Stimulated activated CD8-positive, alpha-beta memory T cell treated with anti-CD3 and anti-CD28 coated beads, Interleukin-7, amount 100 ng/mL, for 24 hours (primary cell): ENCODE results near the gene RAD51B.
"Not testable (repeated sequence)": the region's sequence is repeated elsewhere in the genome, so short reads cannot be mapped to it uniquely, and the experiment has no call there.

Experiments used
- DNase-seq: peaks from one replicate; pipeline ENCODE4 v3.0.0-alpha.2; 2020; ENCODE audit warnings: low read depth

The RAD51B gene

DNA sequence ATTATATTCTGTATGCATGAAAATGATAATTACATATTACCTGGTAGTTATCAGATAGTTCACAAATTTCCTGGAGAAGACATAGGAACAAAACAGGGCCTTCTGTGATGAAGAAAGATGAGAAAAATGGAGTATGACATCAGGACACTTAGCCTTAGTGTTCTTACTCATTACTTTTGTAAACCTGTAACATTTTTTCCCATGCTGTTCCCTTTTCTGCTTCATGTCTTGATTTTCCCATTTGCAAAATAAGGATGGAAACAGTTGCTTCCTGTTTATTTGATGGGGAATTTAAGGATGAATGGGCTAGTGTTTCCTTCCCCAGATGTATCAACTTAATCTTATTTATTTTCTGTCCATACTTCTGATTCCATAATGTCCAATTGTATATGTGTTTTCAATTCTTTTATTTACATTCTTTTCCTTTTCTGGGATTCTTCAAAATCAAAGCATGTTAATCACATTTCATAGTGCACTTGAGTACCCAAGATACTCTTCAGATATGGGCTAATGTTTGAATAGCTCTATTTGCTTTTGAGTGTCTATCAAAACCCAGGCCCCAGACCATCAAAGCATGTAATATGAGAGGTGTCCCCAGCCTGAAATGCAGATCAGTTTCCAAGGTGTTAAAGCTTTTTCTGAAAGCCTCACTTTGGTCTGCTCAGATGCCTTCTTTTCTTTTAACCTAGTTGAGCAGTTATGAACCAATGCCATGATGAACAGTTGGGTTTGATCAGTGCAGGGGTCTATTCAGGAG lies 260.5 kb downstream of the RAD51B start:
- no peak for DNase-seq

DNA sequence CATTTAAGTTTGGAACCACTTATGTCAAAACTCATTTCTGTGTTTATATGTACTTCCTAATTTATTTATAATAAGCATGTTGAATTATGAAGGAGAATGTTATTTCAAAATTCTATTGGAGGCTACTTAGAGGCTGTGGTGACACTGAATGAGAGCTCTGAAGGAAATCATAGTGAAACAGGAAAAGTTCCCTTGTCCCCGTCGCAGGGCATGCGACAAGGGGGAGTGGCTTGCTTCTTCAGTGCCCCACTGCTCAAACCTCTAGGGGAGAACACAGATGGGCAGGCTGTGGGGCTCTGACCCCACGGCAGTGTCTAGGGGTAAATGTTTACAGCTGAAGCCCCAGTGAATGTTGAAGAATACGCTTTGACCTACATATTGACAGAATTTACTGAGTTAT lies 261.9 kb downstream of the RAD51B start:
- no peak for DNase-seq

DNA sequence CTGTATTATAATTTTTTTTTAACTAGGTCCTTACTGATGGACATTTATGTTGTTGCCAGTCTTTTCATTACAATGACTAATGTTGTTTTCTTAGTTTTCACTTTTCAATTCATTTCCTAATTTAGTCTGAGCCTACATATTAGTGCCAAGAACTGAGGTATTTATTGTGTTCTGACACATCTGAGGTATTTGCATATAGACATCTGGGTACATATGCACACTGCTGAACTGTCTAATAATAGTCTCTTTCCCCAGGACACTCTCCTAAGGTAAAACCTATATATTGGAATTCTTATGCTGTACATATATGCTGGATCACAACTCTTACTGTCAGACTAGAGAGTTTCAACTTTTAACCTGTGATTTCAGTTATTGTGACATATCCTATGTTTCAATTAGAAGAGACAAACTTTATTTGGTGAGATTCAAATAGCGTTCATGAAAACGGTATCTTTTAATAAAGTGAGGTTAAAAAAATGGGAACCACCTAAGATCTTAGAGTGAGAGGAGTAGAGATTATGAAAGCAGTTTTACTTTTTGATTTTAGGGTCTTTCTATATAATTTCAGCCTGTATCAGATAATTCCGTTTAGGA lies 263.2 kb downstream of the RAD51B start:
- no peak for DNase-seq

DNA sequence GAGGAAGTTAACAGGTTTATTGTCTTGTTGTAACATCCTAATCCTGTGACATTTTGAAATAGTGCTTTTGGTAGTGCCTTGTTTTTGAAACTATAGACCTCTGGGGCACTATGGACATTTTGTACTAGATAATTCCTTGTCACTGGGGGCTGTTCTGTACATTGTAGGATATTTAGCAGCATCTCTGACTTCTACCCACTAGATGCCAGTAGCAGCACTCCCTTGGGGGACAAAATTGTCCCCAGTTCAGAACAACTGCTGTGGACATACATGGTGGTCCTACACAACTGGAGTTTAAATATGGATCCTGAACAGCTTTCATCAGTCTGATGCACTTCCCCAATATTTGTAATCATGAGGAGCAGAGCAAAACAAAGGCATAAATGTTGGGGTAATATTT lies 264.7 kb downstream of the RAD51B start:
- DNase-seq, result no peak

DNA sequence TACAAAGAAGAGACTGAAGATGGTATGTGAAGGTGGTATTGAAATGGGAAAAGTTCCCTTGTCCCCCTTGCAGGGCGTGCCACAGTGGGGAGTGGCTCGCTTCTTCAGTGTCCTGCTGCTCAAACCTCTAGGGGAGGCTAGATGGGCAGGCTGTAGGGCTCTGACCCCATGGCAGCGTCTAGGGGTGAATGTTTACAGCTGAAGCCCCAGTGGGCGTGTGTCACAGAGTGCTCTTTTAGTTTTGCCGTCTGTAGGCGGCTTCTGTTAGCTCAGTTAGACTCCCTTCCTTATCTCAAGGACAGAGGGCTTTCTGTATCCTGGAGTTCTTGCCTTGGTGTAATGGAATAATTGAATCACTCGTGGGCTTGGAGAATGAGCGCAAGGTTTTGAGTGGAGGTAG lies 266.2 kb downstream of the RAD51B start:
- DNase-seq, result no peak

DNA sequence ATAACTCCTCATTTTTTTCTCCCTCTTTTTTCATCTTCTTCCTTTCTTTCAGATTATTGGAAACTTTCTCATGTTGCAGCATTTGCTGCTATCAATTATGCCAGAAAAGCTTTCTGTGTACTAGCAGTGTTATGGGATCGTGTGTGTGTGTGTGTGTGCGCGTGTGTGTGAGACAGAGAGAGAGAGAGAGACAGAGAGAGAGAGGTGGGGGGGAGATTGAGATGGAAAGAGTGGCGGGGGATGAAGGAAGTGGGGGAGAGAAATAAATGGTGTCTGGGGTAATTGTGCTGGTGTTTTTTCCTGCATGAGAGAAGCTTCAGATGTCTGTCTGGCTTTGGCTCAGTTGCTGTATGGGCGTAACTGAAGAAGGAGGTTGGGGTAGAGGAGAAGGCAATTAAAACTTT lies 268.9 kb downstream of the RAD51B start:
- no peak for DNase-seq

DNA sequence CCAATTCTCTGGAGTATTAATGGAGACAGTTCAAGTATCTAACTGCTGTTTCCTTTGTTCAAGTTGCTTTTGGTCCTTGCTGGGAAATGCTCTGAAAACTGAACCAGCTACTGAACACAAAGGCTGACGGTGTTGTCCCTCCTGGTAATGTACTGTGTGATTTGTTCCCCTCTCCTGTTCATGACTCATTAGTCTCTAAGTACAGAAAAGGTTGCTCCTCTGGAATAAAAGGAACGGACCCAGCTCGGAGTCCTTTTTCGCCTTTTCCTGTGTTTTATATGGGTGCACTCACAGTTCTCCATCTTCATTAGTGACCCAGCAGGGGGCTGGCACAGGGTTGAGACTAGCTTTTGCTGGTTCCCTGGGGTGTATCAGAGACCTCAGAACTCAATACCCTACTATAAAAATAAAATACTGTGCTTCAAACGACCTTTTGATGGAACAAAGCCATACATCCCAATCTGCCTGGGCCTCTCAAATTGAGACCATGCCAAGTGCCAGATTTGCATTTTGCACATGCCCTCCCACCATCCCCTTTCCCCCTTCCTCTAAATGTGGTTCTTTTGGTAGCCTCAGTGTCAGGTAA lies 269.7 kb downstream of the RAD51B start:
- no peak for DNase-seq

DNA sequence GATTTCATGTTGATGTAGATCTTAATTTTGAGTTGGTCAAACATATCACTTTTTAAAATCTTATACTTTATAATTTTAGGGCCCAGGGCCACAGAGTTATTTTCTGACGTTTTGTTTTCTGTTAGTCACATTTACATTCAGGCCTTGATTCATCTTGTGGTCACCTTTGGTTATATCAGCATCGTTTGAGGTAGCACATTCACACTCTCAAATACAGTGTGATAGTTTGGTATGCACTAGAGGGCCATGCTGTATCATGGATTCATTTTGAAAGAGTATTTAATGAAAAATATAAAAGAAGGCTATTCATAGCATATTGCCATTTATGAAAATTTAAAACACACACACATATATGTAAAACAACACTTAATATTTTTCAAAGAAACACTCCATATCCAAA lies 274.6 kb downstream of the RAD51B start:
- DNase-seq, result no peak

DNA sequence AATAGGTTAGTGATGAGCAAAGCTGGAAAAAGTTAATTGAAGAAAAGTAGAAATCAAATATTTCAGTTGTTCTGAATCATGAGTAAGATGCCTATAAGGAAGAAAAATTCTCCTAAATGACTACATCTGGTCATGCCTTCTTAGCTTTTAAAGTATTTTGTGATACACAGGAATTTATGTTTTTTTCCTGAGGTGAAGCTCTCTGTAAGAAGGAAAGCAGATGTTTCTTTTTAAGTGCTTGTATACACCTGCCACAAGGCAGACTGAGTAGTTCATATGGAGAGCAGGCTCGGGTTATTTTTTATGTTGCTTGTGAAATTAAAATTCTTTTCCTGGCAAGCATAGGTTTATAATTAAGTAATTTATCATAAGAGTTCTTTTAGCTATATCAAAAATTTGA lies 275.2 kb downstream of the RAD51B start:
- DNase-seq, result no peak

DNA sequence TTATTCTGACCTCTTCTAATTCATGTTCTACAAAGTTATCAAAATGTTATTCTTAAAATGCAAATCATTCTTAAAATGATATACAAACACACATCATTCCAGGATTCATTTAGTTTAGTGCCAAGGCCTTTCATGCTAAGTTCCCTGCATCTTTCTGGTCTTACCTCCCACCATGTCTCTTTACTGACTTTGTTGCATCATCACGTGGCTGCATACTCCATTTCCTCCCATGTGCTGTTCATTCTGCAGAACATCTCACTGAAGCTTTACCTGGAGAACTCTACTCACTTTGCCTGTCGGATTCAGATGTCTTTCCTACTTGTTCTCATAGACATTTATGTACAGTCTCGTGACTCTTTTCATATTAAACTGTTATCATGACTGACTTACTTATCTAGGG lies 278.1 kb downstream of the RAD51B start:
- DNase-seq, result no peak

DNA sequence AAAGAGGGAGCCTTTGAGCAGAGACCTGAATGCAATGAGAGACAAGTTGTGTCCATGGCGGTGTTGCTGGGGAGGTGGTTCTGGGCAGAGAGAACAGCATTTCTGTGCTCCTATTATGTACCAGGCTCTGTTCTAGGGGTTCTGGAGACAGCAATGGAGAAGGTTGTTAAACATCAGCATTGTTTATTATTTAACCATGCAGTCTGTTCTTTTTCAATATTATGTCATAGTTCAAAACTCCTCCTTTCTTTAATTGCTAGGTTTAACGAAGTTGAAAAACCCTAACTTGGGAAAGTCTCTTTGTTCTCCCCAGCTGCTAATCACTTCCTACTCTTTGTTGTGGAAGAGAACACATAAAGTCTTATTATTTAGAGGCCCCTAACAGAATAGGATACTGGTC lies 279.3 kb downstream of the RAD51B start:
- DNase-seq, result no peak

DNA sequence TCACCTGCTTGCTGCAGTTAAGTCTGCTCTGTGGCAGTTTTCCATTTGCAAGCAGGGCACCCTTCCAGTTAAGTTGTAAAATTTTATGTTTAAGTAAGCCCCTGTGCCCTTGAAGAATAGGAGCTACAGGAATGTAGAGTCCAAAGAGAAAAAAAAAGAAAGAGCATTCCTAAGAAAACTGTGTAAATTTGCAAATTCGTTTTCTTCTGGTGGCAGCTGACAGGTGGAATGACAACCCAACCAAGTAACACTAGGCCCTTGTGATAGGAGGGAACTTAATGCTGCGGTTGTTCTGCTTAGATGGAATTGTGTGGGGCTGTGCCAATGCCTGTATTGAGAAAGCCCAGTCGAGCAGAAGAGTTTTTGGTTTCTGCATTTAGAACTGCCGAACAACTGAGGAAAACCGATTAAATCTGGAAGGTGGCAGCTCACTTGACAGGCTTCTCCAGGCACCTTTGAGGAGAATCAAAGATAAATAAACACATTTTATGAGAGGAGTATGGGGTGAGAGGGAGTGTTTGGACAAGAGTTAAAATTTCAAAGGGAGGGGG lies 280.0 kb downstream of the RAD51B start:
- no peak for DNase-seq

DNA sequence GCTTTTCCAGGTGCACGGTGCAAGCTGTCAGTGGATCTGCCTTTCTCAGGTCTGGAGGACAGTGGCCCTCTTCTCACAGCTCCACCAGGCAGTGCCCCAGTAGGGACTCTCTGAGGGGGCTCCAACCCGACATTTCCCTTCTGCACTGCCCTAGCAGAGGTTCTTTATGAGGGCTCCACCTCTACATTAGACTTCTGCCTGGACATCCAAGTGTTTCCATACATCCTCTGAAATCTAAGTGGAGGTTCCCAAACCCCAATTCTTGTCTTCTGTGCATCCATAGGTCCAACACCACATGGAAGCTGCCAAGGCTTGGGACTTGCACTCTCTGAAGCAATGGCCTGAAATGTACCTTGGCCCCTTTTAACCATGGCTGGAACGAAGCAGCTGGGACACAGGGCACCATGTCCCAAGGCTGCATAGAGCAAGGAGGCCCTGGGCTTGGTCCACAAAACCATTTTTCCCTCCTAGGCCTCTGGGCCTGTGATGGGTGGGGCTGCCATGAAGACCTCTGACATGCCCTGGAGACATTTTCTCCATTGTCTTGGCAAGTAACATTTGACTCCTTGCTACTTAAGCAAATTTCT lies 282.2 kb downstream of the RAD51B start:
- DNase-seq, result not testable (repeated sequence)

DNA sequence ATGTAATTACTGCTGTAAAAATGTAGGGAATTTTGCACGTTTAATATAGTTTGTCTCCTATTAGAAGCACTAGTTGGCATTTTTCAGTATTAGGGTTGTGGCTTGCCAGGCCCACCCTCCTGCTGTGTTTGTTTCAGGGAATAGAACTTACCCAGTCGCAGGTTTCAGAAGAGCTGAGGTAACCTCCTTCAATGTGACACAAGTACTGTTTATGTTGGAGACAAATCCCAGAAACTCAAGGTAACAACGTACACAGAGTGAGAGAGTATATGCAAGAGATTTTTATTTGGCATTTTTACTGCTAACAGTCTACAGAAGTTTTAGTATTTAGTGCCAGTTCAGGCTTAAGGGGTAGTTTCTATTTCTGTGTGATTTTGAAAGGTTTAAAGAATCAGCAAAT lies 284.3 kb downstream of the RAD51B start:
- no peak for DNase-seq

DNA sequence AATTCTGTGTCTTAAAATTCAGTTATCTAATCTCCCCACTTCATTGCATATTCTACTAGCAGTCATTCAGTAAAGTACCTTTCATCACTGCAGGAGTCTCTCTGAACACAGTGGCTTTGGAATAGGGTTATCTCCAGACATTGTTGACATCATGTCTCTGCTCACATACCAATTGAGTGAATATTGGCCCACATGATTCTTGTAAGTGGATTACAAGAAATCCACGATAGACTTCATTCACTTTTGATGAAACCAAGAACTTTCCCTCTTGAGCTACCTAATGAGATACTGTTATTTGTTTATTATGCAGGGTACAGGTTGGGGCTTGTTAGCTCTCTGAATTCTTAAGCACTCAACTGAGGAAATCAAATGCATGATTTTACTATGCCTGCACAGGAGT lies 284.9 kb downstream of the RAD51B start:
- no peak for DNase-seq

DNA sequence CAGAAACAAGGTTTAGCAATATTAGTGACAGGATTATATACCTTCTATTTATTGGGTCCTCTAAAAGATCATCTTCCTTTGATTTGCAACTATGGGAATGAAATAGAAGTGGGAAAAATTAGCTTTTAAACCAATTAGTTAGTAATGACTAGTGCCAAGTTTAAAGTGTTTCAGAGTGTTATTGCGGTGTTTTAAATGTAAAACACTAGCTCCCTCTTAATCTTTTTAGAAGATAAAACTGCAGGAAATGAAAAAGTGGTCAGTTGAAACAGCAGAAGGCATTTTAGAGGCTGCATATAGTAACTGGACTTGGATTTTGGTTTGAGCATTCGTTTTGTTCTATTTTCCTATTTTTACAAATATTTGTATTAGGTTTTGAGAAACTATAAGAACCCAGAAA lies 286.2 kb downstream of the RAD51B start:
- DNase-seq, result no peak

DNA sequence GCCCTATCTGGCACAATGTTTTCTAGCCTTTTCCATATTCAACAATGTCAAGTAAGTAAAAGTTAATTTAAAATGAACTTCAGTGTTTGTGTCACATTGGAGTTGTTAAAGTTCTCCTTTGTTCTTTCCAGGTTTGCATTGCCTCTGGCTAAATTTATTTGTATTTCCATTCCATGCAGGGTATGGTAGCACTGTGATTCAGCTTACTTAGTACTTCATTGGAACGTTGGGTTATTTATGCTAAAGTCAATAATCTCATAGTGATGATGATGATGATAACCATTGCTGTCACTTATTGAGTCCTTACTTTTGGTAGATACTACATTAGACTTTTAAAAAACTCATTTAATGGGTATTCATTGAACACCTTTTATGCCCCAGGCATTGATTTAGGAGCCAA lies 286.9 kb downstream of the RAD51B start:
- no peak for DNase-seq

DNA sequence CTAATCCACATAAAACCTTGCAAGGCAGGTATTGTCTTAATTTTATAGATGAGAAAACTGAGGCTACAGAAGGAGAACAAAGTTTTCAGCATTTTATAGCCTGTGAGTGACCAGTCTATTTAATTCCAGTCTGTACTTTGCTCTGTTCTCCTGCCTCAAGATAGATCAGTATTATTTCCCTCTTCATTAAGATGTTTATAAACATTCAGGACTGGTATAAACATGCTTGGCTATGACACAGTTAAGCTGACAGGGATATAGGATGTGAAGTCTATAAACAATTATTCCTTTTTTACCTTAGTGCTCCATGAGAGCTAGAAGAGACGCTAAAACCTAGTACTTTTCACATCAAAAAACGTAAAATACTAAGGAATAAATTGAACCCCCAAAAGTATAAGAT lies 287.3 kb downstream of the RAD51B start:
- no peak for DNase-seq

DNA sequence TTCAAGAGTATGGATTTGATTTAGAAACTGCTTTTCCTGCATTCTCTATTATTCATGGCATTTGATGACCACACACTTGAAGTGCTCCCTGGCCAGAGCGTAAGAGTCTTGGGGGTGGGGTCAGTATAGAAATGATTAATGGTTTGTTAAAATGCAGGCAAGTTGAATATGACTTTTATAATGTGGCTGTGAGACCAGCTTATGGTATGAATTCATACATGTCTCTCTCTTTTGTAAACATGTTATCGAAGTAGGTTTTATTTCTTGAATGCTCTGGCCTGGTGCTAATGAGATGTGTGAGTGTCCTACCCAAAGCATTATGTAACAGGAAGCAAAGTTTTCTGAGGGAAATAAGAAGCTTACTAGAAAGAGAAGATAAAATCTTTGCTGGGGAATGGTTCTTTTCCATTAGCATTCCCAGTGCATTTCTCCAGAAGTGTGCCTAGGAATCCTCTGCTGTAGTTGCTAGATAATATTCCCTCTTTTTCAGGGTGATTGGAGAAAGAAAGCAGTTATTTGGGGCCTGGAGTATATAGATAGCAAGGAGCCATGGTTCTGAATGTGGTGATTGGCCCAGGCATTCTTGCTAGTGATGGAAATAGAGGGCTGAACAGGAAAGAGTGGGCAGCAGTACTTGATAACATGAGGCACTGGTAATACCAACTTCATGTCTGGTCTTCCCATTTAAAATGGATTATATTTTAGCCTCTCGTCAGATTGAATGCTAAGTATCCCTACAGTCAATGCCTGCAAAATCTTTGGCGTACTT lies 289.7 kb downstream of the RAD51B start:
- no peak for DNase-seq

DNA sequence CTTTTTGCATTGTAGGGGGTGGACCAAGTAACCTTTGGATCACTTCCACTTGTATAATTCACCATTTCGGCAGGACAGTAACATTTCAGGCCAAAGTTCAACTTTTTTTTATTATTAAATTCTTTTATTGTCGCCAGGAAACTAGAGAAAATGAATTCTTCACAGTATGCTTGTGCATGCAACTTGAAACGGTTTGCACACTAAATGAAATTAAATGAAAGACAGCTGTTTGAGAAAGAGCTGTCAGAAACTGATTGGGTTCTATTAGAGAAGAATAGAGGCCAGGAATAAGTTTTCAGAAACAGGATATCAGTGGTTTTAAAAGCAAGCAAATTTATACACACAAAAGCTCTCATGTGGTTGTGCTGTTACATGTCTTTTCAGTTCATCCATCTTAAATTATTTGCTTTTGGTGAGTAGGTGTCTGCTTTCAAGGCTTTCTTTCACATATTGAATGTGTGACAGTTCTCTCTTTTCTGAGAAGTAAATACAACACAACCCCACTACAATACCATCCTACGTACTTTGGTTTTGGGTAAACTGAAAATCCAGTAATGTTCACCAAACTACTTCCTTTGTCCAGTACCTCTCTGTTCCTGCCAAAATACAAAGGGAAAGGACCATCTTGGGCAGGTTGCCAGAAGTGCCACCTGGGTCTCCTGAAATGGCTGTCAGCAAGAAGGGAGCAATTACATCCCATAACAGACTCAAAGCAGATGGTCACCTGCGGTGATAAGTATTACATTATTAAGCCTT lies 291.7 kb downstream of the RAD51B start:
- no peak for DNase-seq

DNA sequence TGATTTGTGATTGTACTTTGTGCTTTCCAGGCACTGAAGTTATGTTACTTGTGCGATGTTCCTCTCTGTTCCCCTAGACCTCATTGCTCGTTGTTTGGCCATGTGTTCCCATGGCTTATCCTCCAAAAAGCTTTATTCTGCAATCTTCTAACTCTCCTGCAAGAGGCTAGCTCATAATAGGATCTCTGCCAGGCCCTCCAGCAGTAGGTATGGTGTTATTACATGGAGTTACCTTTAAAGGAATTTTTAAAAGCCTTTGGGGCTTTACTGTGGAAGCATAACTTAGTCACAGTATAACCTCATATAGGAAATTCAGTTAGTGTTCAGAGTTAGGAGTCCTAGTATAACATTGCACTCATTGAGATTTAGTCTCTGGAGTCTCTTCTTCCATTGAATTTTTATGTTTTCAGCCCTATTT lies 292.3 kb downstream of the RAD51B start:
- no peak for DNase-seq

DNA sequence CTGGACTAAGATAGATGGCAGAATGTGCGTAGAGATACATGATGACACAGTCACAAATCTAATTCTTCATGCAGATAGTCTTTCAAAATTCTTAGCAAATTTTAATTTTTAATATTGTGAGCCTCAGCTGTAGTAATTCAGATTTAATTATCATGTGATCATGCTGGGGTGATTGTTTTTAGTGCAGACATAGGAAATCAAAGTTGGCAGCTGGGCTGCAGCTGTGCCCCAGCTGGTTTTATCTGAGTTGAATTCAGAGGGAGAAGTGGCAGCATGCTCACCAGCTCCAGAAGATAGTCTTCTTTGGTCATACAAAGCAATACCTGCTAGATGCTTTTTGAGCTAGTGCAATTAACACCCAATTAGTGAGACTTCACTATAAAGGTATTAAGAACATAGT lies 292.9 kb downstream of the RAD51B start:
- DNase-seq, result no peak
